ENCODE results near the gene IFIT3. TPM values are rescaled to one million over a fixed set of nuclear protein-coding genes. Genes with fewer than 3 reads are reported as not detected.

Gene IFIT3
- total and polyA plus RNA-seq, 2 of the 8 experiments (the other 6 are each of a cell fraction or from before 2014, with no cell fraction given) = 0.12 to 0.84 TPM

DNA sequence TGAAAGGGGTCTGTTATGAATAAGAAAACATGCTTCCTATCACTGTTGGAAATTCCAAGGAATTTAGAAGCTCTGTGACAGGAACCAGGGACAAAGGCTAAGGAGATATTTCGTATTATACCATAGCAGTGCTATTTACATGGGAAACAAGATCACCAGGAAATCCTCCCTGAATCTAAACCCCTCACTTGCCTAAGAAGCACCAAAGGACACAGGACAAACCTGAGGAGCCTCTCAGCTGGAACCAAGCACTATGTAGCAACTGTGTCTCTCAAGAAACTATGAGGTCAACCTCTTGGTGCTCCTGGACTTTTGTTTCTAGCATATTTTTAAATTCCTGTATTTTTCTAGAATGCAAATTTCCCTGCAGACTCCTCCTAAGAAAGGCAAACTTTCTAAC lies 29.3 kb downstream of the IFIT3 start:
- Histone ChIP-seq H3K14ac (ENCODE audit: insufficient read length) (no peak overlapping the region), H3K4me2 (ENCODE audit: insufficient read depth in 1 of 2, low read depth in 2 of 2, low read length in 2 of 2) (no peak overlapping the region), H2AFZ (ENCODE audit: low read length) (no peak overlapping the region)

More for the DNA sequence above, 29.3 kb downstream of the IFIT3 start:
- Histone ChIP-seq H2BK120ac (replicated peaks; ENCODE audit: low read depth, low read length) (no peak overlapping the region), H3K36me3 (ENCODE audit: control insufficient read depth in 2 of 4, insufficient read depth in 4 of 4, low read length in 3 of 4) (no peaks in the 10 kb centered on the region), H4K8ac (ENCODE audit: extremely low read depth, insufficient read depth, low read length) (no peak overlapping the region), H3K18ac (ENCODE audit: extremely low read depth, low read length) (no peak overlapping the region), H3K4me3 (ENCODE audit: extremely low read depth in 1 of 4, insufficient read depth in 2 of 4, low read depth in 3 of 4, low read length in 4 of 4) (no peak overlapping the region), H4K20me1 (replicated peaks in 1 of 2; ENCODE audit: control insufficient read depth in 1 of 2, insufficient read depth in 2 of 2, low read length in 2 of 2) (no peaks in the 10 kb centered on the region), H3K79me1 (ENCODE audit: low read depth, low read length) (no peaks in the 10 kb centered on the region), H3K4me1 (replicated peaks in 1 of 4; ENCODE audit: control insufficient read depth in 3 of 4, insufficient read depth in 4 of 4, low read length in 3 of 4) (peaks cover 0 to 5% (median under 1%) of the 10 kb centered on the region in 4 experiments; a peak in 4 of 7 replicates), H3K56ac (replicated peaks; ENCODE audit: insufficient read length, low read depth, low read length) (no peak overlapping the region), H3K27me3 (replicated peaks in 1 of 4; ENCODE audit: control insufficient read depth in 3 of 4, extremely low read depth in 1 of 4, insufficient read depth in 3 of 4, low read length in 3 of 4) (no peaks in the 10 kb centered on the region), H3K23me2 (ENCODE audit: low read depth, low read length) (no peaks in the 10 kb centered on the region), H2AK5ac (ENCODE audit: low read depth, low read length) (no peak overlapping the region), H3K27ac (ENCODE audit: low read depth, low read length) (no peak overlapping the region), H3K23ac (ENCODE audit: insufficient read length) (no peak overlapping the region), H4K5ac (ENCODE audit: insufficient read length, low read depth, low read length) (no peak overlapping the region), H3K9me3 (ENCODE audit: insufficient read depth in 2 of 2, low read depth in 1 of 2, low read length in 1 of 2) (no peaks in the 10 kb centered on the region), H3K79me2 (ENCODE audit: control insufficient read depth in 1 of 2, insufficient read depth in 2 of 2, low read length in 2 of 2) (no peaks in the 10 kb centered on the region), H4K91ac (replicated peaks; ENCODE audit: insufficient read length, low read length) (no peak overlapping the region), H2BK5ac (ENCODE audit: low read depth, low read length) (no peak overlapping the region), H2BK20ac (ENCODE audit: low read length) (no peak overlapping the region), H2BK15ac (ENCODE audit: low read length) (no peak overlapping the region), H3K4ac (replicated peaks; ENCODE audit: insufficient read length, low read depth, low read length) (no peak overlapping the region), H3K9ac (replicated peaks in 1 of 4; ENCODE audit: extremely low read depth in 1 of 4, low read depth in 3 of 4, low read length in 3 of 4) (no peak overlapping the region), H2BK12ac (ENCODE audit: low read depth, low read length) (no peak overlapping the region)
- ChIA-PET POLR2A (ENCODE audit: partially characterized antibody) (no interaction called here), CTCF (ENCODE audit: partially characterized antibody) (interaction anchor here (1.0 to 9.3 kb wide), 2 partner anchors 12 to 16 kb away, joined by 3 to 64 read pairs; no protein-coding TSS in a partner anchor)
- TF ChIP-seq SIRT6 (IDR thresholded peaks at IDR 0.05; ENCODE audit: low read length) = no peak
- TF ChIP-seq, protein P1, sequence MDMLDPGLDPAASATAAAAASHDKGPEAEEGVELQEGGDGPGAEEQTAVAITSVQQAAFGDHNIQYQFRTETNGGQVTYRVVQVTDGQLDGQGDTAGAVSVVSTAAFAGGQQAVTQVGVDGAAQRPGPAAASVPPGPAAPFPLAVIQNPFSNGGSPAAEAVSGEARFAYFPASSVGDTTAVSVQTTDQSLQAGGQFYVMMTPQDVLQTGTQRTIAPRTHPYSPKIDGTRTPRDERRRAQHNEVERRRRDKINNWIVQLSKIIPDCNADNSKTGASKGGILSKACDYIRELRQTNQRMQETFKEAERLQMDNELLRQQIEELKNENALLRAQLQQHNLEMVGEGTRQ (IDR thresholded peaks at IDR 0.05; ENCODE audit: low read length) = no peak
- TF ChIP-seq SRF (IDR thresholded peaks at IDR 0.05; ENCODE audit: low read depth, low read length) = no peak
- TF ChIP-seq SP2 (IDR thresholded peaks at IDR 0.05; ENCODE audit: low read length) = no peak
- TF ChIP-seq POU5F1 (IDR thresholded peaks at IDR 0.05; ENCODE audit: low read depth, low read length) = no peak
- no peak for TF ChIP-seq POLR2A (IDR thresholded peaks at IDR 0.05; ENCODE audit: control extremely low read depth in 1 of 2, low read depth in 2 of 2, low read length in 2 of 2)
- 83% methylated on average over 1 of the region's 1 CpG; no CpG with 5 or more reads in 1 of the 2 experiments for WGBS, 2 experiments (ENCODE audit: extremely low coverage in 1 of 2, insufficient coverage in 1 of 2, insufficient read length in 1 of 2, insufficient replicate concordance in 2 of 2, low coverage in 1 of 2, low lambda C conversion rate in 2 of 2, missing lambda C conversion rate in 1 of 2)
- DNase-seq (ENCODE audit: low read depth in 1 of 2, low spot score in 2 of 2) = no peak
- FAIRE-seq = no peak
